GM19035 (cell line): Measurements from ENCODE around the gene LTB.
"Not testable (repeated sequence)": the region's sequence is repeated elsewhere in the genome, so short reads cannot be mapped to it uniquely, and the experiment has no call there.

Source experiments
- ATAC-seq: cut with Tn5 transposase; IDR thresholded peaks from one replicate; pipeline ENCODE4 v1.9.1; 2021; ENCODE audit not compliant: unreplicated experiment

LTB gene

DNA sequence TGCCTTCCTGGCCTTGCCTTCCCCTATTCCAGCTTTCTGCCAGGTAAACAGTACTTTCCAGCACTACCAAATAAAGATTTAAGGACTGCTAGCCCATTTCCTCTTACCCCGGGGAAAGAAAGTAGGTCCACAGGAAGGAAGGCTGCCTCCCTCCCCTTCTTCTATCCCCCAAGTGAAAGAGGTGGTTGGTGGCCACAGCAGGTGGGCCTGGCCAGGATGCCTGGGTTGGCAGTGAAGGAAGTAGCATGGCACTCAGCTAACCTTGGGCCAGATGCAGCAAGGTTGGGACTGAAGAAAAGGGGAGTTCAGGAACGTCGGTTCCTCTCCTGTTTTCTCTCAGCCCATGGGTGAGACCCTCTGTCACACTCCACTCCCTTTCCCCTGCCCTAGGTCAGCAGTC lies 25.9 kb downstream of the LTB start:
- ATAC-seq, result no peak

DNA sequence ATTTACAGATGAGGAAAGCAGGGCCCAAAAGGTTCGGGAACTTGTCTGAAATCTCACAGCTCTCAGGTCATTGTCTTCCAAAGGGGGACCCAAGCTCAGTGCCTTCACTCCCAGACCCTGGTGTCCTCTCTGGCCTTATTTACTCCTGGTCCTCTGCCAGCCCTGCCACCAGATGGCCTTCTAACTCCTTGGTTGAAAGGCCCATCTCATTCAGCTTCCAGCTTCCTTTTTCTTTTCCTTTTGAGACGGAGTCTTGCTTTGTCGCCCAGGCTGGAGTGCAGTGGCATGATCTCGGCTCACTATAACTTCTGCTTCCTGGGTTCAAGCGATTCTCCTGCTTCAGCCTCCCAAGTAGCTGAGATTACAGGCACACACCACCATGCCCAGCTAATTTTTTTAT lies 30.9 kb downstream of the LTB start:
- ATAC-seq, result not testable (repeated sequence)

DNA sequence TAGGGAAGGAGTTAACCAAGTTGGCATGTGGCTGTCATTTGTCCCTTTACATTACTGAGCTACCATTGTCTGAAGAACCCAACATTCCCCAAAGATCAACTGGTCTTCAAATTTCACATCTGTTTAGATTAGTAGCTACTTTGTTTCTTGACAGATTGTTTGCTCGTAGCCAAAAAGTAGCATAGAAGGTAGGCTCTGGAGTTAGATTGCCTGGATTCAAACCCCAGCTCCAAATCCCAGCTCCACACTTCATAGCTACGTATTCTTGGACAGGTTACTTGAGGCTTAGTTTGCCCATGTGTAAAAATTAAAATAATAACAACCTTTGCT lies 33.7 kb downstream of the LTB start:
- ATAC-seq, result no peak

DNA sequence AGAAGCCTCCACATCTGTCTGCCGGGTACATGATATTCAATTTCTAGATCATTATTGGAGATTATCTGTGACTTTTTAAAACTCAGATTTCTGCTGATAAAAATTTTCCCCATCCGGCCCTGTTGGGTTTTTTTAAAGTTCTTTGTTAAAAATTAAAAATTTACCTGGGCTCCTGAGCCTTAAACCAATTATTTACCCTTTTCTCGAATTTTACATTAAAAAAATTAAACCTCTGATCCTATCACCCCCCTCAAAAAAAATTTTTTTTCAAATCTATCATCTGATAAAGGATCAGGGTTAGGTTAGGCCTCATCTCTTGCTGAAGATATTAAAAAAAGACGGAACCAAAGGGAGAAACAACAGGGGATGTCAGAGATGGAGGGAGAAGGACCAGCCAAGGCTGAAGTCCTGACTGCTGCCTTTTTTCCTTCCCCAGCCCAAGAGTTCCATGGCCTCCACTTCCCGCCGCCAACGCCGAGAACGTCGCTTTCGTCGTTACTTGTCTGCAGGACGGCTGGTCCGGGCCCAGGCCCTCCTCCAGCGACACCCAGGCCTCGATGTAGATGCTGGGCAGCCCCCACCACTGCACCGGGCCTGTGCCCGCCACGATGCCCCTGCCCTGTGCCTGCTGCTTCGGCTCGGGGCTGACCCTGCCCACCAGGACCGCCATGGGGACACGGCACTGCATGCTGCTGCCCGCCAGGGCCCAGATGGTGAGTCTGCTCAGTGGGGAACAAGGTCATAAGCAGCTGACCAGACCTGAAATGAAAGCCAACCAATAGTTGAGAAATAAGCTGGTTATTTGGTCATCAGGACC lies 34.3 kb downstream of the LTB start:
- no peak for ATAC-seq

DNA sequence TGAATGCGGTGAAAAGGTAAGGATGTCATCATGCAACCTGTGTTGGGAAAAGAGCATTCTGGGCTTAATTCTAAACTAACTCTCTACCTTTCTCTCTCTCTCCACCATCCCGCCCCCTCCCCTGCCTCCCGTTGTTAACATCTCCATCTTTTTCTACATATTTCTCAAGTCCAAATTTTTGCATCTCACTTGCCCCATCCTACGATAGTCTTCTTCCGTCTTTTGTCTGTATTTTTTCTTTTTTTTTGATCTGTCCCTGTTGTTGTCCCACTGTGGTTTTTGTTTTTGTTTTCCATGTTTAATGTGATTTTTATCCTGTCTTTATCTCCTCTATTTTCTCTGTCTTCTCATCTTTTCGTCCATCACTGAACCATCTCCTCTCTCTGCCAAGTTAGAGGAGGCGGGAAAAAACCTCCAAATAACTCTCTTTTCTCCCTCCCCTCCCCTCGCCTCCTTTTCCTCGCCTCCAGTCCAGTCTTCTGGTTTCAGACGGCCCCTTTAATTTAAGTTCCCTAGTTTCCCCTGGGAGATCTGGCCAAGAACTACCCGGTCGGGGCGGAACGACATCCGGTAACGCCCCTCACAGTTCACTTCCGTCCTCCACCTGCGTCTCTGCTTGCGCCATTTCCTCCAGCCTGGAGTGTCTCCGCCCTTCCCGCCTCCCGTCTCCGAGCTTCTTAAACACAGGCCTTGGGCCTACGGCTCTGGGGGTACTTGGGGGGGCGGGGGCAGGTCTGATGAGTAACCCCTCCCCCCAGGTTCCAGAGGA lies 35.1 kb downstream of the LTB start, which contains the start of gene NFKBIL1:
Gene NFKBIL1 (plus strand): TSS at position 651 of the 769 bp plus-strand sequence. CDS start 87 bp downstream, at position 738.
- peak; percentile 77 for ATAC-seq

DNA sequence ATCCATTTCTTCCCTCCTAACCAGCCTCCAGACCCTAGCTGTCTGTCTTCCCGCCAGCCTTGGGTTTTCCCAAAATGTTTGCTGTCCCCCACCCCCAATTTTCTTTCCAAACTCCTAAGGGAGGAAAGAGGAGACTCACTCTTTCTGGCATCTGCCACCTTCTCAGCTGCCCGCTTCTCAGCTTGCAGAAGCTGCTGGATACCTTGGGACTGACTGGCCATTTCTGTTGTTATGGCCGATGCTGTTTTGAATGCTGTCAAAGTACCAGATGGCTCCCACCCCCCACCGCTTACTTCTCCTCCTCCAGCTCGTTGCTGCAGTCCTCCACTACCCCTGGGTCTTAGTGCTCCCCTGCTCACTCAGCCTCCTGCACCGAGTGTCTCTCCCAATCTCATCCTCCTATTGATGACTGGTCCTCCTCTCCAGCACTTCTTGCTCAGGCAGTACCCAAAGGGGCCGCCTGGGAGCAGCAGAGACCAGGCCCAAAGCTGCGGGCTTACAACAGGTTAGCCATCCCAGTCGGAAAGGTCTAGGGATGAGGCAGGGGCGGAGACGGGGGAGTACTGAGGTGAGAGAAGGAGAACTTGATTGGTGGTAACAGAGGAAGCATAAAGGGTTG lies 35.8 kb downstream of the LTB start, which contains the start of gene ATP6V1G2:
Gene ATP6V1G2 (minus strand): TSS at position 270 of the 619 bp plus-strand sequence. CDS start 49 bp downstream, at position 221.
- ATAC-seq, result peak; percentile 40

DNA sequence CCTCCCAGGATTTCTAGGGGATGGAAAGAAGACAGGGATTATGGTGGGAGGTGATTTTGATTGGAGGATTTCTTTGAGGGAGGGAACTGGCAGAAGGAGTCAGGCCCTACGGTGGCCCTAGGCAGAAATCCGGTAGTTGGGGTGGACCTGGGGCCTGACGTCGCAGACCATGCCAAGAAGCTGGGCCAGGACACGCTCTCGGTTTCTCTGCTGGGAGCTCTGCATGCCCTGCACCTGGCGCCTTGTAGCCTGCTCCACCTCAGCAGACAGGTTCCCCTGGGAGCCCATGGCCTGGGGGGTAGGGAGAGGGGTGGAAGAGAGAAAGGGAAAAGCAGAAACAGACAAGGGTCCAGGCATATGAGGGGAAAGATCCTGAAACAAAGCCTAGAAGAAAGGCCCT lies 36.9 kb downstream of the LTB start:
- ATAC-seq, result no peak

DNA sequence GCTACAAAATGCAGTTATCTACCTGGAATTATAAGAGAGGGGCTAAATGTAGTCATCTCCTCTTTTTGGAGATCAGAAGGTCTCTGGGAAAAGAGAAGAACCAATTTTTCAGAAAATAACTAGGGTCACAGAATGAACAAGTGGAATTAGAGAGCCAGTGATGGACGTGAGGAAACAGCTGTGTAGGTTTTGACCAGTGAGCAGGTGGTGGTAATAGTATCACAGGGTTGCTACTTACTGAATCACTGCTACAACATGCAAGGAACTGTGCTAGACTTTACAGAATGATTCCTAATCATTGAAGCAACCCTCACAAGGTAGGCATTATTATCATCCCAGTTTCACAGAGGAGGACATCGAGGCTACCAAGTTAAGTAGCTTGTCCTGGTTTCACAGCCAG lies 37.5 kb downstream of the LTB start:
- ATAC-seq, result no peak

DNA sequence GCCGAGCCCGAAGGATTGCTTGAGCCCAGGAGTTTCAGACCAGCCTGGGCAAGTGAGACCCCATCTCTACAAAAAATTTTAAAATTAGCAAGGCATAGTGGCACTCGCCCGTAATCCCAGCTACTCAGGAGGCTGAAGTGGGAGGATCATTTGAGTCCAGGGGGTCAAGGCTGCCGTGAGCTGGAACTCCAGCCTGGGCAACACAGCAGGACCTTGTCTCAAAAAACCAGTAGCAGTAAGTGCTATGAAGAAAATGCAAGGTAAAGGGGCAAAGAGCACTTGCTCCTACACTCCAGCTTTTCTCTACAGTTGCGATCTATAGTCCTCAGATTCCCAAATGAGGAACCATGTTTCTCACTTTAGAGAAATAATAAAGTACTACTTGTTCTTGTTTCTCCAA lies 38.6 kb downstream of the LTB start:
- ATAC-seq, result no peak

DNA sequence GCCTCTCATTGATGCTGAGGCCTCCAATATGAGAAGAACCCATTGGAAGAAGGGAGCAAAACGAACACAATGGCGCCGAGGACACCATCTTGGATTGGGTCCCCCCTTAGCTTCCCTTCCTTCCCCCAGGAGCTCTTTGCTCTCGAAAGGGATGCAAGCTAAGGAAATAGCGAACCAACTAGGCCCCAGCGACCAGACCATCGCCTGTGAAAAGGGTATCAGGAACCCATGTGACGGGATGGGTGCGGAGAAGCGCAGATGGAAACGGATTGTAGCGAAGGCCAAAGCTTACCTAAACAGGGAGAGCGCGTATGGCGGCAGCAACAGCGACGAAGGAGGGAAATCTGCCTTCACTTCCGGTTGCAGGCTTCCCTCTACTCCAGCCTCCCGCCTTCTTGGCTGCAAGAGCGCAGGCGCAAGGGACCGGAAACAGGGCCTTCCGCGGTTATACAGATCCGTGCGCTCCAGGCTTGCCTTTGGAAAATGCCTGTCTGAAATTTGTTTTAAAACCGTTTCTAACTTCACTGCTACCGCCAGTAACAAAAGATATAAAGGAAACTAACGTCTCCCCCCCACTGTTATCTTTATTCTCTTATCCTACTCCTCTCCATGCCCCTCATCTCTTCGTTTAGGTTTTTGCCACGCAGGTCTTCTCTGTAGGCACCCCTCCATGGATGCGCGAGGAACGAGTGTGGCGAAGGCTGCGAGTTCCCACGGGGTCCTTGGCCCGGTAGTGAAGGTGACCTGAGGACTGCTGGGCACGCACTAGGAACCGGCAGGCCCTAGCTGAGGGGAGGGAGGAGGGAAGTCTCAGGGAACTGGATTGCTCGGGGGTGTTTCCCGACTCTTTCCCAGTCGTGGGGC lies 40.3 kb downstream of the LTB start, which contains the start of gene DDX39B:
Gene DDX39B (minus strand): TSS at position 346 of the 864 bp plus-strand sequence. CDS start 1,471 bp downstream, outside the sequence.
- ATAC-seq, result peak; percentile 78

DNA sequence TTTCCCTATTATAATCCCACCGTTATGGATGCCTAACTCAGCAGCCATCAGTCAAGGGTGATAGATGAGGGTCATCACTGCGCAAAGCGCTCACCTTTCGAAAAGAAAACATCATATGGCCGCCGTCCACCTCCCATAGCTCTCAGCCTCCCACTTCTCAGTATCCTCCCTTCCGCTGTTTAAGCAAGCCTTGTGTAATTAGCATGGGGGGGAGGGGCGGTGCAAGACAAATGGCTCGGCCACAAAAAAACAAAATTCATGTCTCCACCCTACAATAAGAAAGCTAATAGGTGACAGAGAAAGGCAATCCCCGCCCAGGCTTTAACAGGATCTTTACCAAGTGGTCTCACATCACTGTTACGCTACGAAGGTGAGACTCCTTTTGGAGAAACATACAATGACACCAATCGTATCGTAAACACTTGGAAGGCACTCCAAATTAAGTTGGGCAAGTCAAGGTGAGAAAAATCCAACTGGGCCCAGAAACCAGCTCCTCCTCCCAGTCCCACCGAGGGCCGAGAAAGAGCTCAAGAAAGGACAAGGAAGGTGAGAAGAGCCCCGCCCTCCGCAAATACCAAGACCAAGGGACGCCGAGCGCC lies 41.1 kb downstream of the LTB start:
- no peak for ATAC-seq

DNA sequence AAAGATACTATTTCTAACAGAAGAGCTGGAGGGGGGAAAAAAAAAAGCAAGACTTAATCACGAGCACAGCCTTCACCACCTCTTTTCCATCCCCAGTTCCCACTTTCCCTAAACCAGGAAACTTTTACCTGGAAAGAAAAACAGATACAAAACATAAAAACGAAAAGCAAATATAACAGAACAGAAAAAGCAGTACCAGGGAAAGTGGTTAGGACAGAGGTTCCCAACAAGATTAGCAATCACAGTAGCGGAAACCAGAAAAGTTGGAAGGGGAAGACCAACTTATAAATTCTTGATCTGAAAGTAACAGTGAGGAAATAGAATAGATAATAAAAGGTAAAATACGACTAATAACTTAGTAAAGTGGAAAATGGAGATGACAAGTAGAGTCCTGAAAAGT lies 41.6 kb downstream of the LTB start:
- ATAC-seq, result no peak

DNA sequence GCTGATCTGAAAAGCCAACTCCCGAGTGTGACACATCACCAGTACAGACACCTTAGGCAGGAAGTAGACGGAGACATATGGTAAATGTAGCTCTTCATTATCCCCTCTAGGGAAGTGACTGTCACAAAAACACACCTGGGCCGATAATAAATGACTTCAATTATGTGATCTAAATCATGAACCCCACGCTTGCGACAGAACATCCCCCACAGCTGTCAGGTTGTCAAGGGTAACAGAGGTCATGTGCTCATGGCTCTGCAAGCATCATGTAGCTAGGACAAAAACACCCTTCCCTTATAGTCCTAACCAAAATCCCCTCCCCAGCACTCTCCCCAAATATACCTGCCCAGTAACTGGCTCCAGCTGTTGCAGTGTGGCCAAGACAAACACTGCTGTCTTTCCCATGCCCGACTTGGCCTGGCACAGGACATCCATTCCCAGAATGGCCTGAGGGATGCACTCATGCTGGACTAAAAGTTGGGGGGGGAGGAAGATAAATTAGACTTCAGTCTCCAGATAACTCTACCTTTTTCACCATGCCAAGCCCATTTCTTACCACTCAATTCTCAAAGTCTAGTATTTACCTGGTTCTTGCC lies 43.3 kb downstream of the LTB start:
- ATAC-seq, result no peak

DNA sequence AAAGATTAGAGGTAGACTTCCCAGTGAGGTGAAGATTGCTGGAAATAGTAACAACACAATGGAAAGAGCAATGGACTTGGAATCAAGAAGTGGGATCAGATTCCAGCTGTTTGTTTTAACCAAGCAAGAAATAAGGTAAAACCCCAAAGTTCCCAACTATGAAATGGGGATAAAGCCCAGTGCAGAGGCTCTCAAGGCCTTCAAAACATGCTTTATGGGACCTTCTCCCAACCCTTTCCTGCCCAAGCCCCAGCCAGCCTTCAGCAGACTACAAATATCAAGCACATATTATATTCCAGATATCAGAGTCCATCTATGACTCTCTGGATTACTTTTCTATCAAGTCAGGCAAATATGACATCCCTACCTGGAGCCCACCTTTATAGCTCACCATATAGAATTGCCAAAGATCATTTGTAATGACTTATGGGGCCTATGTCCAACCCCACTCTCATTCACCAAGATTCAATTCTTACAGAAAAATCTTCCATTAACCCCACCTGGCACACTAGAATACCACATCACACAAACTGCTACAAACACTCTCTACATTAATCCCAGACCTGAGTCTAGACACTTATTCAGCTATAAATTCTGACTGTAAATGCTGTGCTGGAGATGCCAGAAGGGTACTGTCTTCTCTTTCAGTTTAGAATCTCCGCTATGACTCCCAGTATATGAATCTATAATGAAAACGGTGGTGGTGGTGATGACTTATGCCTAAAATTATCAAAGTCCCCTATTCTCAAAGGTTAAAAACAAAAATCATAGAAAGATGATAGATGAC lies 46.5 kb downstream of the LTB start:
- ATAC-seq, result no peak

DNA sequence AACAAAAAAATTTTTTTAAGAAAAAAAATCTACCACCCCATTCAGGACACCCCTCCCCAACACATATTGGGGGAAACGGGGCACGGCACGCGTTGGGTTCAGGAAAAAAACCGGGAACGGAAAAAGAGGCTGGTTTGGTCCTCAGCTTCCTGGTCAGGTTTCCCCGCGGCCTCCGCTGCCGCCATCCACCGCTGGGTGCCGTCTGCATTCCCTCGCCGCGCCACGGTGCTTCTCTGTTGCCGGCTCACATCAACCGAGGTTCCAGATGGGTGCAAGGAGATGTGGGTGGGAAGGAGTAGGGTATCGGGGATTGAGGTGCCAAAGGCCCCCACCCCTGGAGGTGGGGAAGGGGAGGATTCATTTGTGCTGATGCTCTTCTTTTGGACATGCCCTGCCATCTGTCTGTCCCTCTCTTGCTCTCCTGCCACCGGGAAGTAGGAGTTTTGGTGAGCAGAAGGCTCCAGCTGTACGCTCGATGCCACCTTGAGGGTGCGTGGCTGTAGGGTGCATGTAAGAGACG lies 47.6 kb downstream of the LTB start:
- ATAC-seq, result no peak

DNA sequence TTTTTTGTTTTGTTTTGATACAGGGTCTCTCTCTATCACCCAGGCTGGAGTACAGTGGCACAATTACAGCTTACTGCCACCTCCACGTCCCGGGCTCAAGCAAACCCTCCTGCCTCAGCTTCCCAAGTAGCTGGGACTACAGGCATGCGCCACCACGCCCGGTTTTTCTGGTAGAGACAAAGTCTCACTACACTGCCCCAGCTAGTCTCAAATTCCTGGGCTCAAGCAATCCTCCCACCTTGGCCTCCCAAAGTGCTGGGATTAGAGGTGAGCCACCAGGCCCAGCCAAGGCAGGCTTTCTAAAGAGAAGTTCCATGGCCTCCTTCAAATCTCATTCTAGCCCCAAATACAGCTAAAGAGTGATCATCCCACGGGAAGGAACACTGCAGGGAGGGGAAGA lies 48.2 kb downstream of the LTB start:
- ATAC-seq, result no peak

DNA sequence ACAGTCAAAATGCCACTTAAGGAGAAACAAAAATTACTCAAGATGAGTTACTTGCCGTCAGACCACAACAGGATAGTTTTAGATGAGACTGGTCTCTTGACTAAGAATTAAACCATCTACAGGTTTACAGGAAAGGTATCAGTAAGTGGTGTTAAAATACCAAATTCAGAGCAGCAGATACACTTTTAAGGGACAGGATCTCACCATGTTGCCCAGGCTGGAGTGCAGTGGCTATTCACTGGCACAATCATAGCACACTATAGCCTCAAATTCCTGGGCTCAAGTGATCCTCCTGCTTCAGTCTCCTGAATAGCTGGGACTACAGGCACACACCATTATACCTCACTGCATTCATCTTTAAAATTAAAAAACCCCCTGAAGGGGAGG lies 48.8 kb downstream of the LTB start:
- ATAC-seq, result no peak

DNA sequence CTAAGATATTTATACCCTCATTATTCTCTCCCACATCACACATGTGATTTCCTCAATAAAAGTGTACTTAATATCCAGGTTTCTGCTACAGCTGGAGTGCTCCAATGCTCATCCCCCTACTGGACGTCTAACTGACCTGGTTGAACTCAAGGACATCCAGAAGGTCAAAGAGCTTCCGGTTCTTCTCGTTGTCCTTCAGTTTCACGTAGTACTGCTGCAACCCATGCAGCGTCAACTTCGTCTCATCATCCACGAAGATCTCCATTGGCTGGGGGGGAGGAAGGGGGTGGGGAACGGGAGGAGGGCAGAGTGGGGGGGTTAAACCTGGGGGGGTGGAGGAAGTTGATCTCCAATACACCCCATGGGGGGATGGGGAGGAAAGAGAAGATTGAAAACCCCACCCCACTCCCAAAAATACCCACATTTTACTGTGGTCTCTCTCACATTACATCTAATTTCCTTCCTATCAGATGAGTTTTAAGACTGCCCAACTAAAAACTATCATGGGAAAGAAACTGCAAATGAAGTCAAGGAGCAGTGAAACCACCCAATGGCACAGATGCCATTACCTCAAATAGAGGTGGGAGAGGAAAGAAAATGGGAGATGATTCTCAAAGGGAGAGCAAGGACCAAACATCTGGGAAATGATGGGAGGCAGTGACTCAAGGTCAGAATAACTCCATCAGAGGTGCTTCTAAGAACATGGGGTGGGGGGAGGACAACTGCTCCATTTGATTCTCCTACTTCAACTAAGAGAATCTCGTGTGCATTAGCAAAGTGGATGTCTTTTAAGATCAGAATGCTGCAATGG lies 49.4 kb downstream of the LTB start:
- ATAC-seq, result no peak
